ENCODE results near the gene PTGIS. TPM values are rescaled to one million over a fixed set of nuclear protein-coding genes. Genes with fewer than 3 reads are reported as not detected.

The PTGIS gene
- total and polyA plus RNA-seq, 8 donors: 4.9 to 84.8 (median 14.9) TPM

GRCh38 chr20:49516916-49517804 is 50.8 kb downstream of the PTGIS start:
- Histone ChIP-seq H3K9me3 (no peaks in the 10 kb centered on the region), H3K4me1 (peaks cover 0 to 4% (median 0%) of the 10 kb centered on the region in 4 donors), H3K36me3 (peaks cover 0 to 21% (median 5%) of the 10 kb centered on the region in 4 donors), H3K27me3 (no peaks in the 10 kb centered on the region), H3K27ac (no peak overlapping the region), H3K4me3 (no peak overlapping the region)
- WGBS, 5 donors: 73 to 84% (median 77%) methylated on average over 17 of the region's 17 CpGs
- DNase-seq: no peak
- no peak for TF ChIP-seq EP300 (IDR thresholded peaks at IDR 0.05)
- no peak for TF ChIP-seq POLR2AphosphoS5 (IDR thresholded peaks at IDR 0.05)
- no peak for TF ChIP-seq CTCF (IDR thresholded peaks at IDR 0.05)
- TF ChIP-seq POLR2A (IDR thresholded peaks at IDR 0.05): no peak
- intact Hi-C loops (cut with DNase I; ENCODE audit: low total_unique reads): no loop called here

- intact Hi-C loops (cut with DNase I; ENCODE audit: low total_unique reads): no loop called here
- DNase-seq: peak; percentile 56
- Histone ChIP-seq H3K36me3 (peaks cover 0 to 26% (median 5%) of the 10 kb centered on the region in 4 donors), H3K27ac (no peak overlapping the region), H3K4me1 (peaks cover 0 to 11% (median 4%) of the 10 kb centered on the region in 4 donors), H3K27me3 (peaks cover 0 to 4% (median 0%) of the 10 kb centered on the region in 3 donors), H3K4me3 (no peak overlapping the region), H3K9me3 (no peaks in the 10 kb centered on the region)
- TF ChIP-seq CTCF (IDR thresholded peaks at IDR 0.05) (no peak), POLR2A (IDR thresholded peaks at IDR 0.05) (no peak), POLR2AphosphoS5 (IDR thresholded peaks at IDR 0.05) (no peak), EP300 (IDR thresholded peaks at IDR 0.05) (no peak)
- 23 to 40% (median 34%) methylated on average over 3 of the region's 3 CpGs for WGBS, 5 donors
These were observed 52.4 kb downstream of the PTGIS start for GRCh38 chr20:49515586-49515985.

- WGBS, 5 donors: 74 to 96% (median 92%) methylated on average over 2 of the region's 2 CpGs
- Histone ChIP-seq H3K27ac (peak overlapping the region in 1 of 5 donors; percentile 8), H3K9me3 (no peaks in the 10 kb centered on the region), H3K36me3 (peaks cover 0 to 26% (median 5%) of the 10 kb centered on the region in 4 donors), H3K27me3 (peaks cover 0 to 9% (median 0%) of the 10 kb centered on the region in 3 donors), H3K4me3 (no peak overlapping the region), H3K4me1 (peaks cover 0 to 21% (median 10%) of the 10 kb centered on the region in 4 donors)
- TF ChIP-seq POLR2A (IDR thresholded peaks at IDR 0.05) (no peak), POLR2AphosphoS5 (IDR thresholded peaks at IDR 0.05) (no peak), EP300 (IDR thresholded peaks at IDR 0.05) (no peak), CTCF (IDR thresholded peaks at IDR 0.05) (no peak)
- intact Hi-C loops (cut with DNase I; ENCODE audit: low total_unique reads): no loop called here
- no peak for DNase-seq
These were observed 54.4 kb downstream of the PTGIS start for GRCh38 chr20:49513517-49513916.

GRCh38 chr20:49513009-49513408 is 54.9 kb downstream of the PTGIS start:
- intact Hi-C loops (cut with DNase I; ENCODE audit: low total_unique reads): no loop called here
- no peak for DNase-seq

More at GRCh38 chr20:49513009-49513408, 54.9 kb downstream of the PTGIS start:
- no peak for TF ChIP-seq POLR2AphosphoS5 (IDR thresholded peaks at IDR 0.05)
- TF ChIP-seq EP300 (IDR thresholded peaks at IDR 0.05): no peak
- TF ChIP-seq CTCF (IDR thresholded peaks at IDR 0.05): no peak
- TF ChIP-seq POLR2A (IDR thresholded peaks at IDR 0.05): no peak
- Histone ChIP-seq H3K4me3 (no peak overlapping the region), H3K27me3 (peaks cover 0 to 9% (median 0%) of the 10 kb centered on the region in 3 donors), H3K9me3 (no peaks in the 10 kb centered on the region), H3K36me3 (peaks cover 0 to 26% (median 5%) of the 10 kb centered on the region in 4 donors), H3K27ac (peak overlapping the region in 1 of 5 donors; percentile 8), H3K4me1 (peaks cover 0 to 26% (median 11%) of the 10 kb centered on the region in 4 donors)
- 90 to 93% (median 91%) methylated on average over 10 to 11 of the region's 11 CpGs for WGBS, 5 donors
